ENCODE data around the gene ACMSD. TPM values are rescaled to one million over a fixed set of nuclear protein-coding genes. Genes with fewer than 3 reads are reported as not detected.
A peak's percentile ranks its signal among the peaks of the same experiment; 100 is the strongest.

Gene ACMSD
- total and polyA plus RNA-seq, 2 of the 13 experiments (the other 11 are each of a cell fraction or from before 2014, with no cell fraction given), result not detected

DNA sequence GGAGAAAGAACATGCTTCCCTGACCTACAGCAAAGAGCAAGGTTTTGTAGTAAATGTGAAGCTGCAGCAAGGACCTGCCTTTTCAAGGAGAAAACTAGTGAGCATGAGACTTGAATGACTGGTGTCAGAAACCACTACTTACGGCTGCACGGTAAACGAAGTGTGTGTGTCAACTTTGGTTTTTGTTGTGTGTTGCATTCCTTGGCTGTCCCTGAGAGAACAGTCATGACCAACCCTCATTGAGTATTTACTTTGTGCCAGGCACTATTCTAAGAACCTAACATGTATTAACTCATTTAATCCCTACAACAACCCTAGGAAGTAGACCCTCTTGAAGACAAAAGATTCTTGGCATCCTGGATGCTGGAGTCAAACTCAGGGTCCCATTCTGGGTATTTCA, 22.8 kb downstream of the ACMSD start (continued):
- TF ChIP-seq, protein P1, sequence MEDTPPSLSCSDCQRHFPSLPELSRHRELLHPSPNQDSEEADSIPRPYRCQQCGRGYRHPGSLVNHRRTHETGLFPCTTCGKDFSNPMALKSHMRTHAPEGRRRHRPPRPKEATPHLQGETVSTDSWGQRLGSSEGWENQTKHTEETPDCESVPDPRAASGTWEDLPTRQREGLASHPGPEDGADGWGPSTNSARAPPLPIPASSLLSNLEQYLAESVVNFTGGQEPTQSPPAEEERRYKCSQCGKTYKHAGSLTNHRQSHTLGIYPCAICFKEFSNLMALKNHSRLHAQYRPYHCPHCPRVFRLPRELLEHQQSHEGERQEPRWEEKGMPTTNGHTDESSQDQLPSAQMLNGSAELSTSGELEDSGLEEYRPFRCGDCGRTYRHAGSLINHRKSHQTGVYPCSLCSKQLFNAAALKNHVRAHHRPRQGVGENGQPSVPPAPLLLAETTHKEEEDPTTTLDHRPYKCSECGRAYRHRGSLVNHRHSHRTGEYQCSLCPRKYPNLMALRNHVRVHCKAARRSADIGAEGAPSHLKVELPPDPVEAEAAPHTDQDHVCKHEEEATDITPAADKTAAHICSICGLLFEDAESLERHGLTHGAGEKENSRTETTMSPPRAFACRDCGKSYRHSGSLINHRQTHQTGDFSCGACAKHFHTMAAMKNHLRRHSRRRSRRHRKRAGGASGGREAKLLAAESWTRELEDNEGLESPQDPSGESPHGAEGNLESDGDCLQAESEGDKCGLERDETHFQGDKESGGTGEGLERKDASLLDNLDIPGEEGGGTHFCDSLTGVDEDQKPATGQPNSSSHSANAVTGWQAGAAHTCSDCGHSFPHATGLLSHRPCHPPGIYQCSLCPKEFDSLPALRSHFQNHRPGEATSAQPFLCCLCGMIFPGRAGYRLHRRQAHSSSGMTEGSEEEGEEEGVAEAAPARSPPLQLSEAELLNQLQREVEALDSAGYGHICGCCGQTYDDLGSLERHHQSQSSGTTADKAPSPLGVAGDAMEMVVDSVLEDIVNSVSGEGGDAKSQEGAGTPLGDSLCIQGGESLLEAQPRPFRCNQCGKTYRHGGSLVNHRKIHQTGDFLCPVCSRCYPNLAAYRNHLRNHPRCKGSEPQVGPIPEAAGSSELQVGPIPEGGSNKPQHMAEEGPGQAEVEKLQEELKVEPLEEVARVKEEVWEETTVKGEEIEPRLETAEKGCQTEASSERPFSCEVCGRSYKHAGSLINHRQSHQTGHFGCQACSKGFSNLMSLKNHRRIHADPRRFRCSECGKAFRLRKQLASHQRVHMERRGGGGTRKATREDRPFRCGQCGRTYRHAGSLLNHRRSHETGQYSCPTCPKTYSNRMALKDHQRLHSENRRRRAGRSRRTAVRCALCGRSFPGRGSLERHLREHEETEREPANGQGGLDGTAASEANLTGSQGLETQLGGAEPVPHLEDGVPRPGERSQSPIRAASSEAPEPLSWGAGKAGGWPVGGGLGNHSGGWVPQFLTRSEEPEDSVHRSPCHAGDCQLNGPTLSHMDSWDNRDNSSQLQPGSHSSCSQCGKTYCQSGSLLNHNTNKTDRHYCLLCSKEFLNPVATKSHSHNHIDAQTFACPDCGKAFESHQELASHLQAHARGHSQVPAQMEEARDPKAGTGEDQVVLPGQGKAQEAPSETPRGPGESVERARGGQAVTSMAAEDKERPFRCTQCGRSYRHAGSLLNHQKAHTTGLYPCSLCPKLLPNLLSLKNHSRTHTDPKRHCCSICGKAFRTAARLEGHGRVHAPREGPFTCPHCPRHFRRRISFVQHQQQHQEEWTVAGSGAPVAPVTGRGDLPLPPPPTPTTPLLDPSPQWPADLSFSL (CRISPR knock-in tag; IDR thresholded peaks at IDR 0.05), result no peak

DNA sequence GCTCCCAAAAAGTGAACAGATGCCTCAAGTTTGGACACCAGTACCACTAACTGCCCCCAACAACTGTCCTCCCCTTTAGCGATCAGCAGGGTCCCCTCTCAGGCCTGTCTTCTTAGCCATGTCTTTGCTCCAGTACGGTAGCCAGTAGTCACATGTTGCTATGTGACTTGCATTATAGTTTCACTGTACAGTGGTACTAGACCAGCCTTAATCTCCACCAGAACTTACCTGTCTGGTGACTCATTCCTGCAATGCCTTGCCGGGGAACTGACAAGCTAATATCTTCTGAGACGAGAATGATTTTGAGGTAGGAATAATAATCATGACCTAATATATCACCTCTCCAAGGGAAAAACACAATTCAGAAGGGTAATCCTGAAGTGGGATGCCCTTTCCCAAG, 23.7 kb downstream of the ACMSD start:
- ChIA-PET POLR2A (no interaction called here), CTCF (ENCODE audit: low intra/inter-chr PET ratio, low total read pairs) (no interaction called here)
- ATAC-seq, result peak; percentile 36; the same call in 2 of the 3 replicates
- Histone ChIP-seq H4K20me1 (ENCODE audit: insufficient read depth, low read length) (no peaks in the 10 kb centered on the region), H3K9me3 (ENCODE audit: low read length) (no peaks in the 10 kb centered on the region), H2AFZ (ENCODE audit: low read length) (no peak overlapping the region), H3K4me2 (ENCODE audit: low read depth, low read length) (no peak overlapping the region), H3K9ac (ENCODE audit: insufficient read depth, low read depth, low read length) (no peak overlapping the region), H3K27ac (ENCODE audit: extremely low read length, insufficient read depth, low read length) (no peak overlapping the region), H3K27me3 (ENCODE audit: control insufficient read depth in 1 of 2, insufficient read depth in 2 of 2, low read length in 2 of 2) (no peaks in the 10 kb centered on the region; a peak in 1 of 5 replicates), H3K79me2 (ENCODE audit: insufficient read depth, low read length) (no peaks in the 10 kb centered on the region), H3K4me3 (replicated peaks in 1 of 3; ENCODE audit: insufficient read depth in 1 of 3, low read depth in 2 of 3, low read length in 3 of 3) (no peak overlapping the region), H3K4me1 (ENCODE audit: insufficient read depth, low read length) (no peaks in the 10 kb centered on the region), H3K36me3 (replicated peaks in 1 of 2; ENCODE audit: control insufficient read depth in 1 of 2, insufficient read depth in 2 of 2, low read length in 2 of 2) (no peaks in the 10 kb centered on the region)
- FAIRE-seq, result no peak
- no TSS peak for BruUV-seq (replicated peaks)
- no peak for DNase-seq (ENCODE audit: low spot score)
- in situ Hi-C loops (cut with HindIII; ENCODE audit: extremely low pct_ligation_motif_present, low pct_unique_long_range_greater_than_20kb), result no loop called here
- intact Hi-C loops (cut with micrococcal nuclease; ENCODE audit: unreplicated experiment), result no loop called here
- 73% methylated on average over 4 of the region's 4 CpGs for WGBS (ENCODE audit: low lambda C conversion rate)
- no peak for TF ChIP-seq MIER3 (CRISPR knock-in tag; IDR thresholded peaks at IDR 0.05; ENCODE audit: borderline replicate concordance)
- no peak for TF ChIP-seq NCOR1 (IDR thresholded peaks at IDR 0.05; ENCODE audit: borderline replicate concordance, low read length)
- TF ChIP-seq GABPB1 (CRISPR knock-in tag; IDR thresholded peaks at IDR 0.05), result no peak
- no peak for TF ChIP-seq SCMH1 (CRISPR knock-in tag; IDR thresholded peaks at IDR 0.05; ENCODE audit: borderline replicate concordance)
- no peak for TF ChIP-seq SNRNP70 (IDR thresholded peaks at IDR 0.05; ENCODE audit: low read depth, low read length)
- TF ChIP-seq DDIT3 (CRISPR knock-in tag; IDR thresholded peaks at IDR 0.05), result no peak
- no peak for TF ChIP-seq JDP2 (CRISPR knock-in tag; IDR thresholded peaks at IDR 0.05; ENCODE audit: borderline replicate concordance)
- TF ChIP-seq ZNF260 (CRISPR knock-in tag; IDR thresholded peaks at IDR 0.05; ENCODE audit: borderline replicate concordance, low read depth), result no peak
- no peak for TF ChIP-seq BRD4 (CRISPR knock-in tag; IDR thresholded peaks at IDR 0.05)
- TF ChIP-seq ZNF235 (CRISPR knock-in tag; IDR thresholded peaks at IDR 0.05; ENCODE audit: borderline replicate concordance), result no peak
- TF ChIP-seq SMC3 (IDR thresholded peaks at IDR 0.05; ENCODE audit: low read length), result no peak
- no peak for TF ChIP-seq ZFP1 (CRISPR knock-in tag; IDR thresholded peaks at IDR 0.05)
- TF ChIP-seq ARID3A (IDR thresholded peaks at IDR 0.05; ENCODE audit: low read depth, low read length), result no peak
